MV-4-11 (cell line): Measurements from ENCODE around the gene GPR107.
"Not testable (repeated sequence)": the region's sequence is repeated elsewhere in the genome, so short reads cannot be mapped to it uniquely, and the experiment has no call there.

Source experiments
- DNase-seq: peaks from one replicate; lab custom pipeline; 2025; lab: John Stamatoyannopoulos, UW

Gene GPR107

GRCh38 chr9:130053504-130054324 is at the start of gene GPR107:
GPR107 (plus strand) TSS chr9:130053906; CDS start chr9:130053933, 27 bp downstream.
- DNase-seq: peak; percentile 54

- no peak for DNase-seq
These were observed 49.7 kb upstream of the GPR107 start for GRCh38 chr9:130003943-130004552.

GRCh38 chr9:130006952-130007351 is 46.8 kb upstream of the GPR107 start:
- DNase-seq: not testable (repeated sequence)

DNA sequence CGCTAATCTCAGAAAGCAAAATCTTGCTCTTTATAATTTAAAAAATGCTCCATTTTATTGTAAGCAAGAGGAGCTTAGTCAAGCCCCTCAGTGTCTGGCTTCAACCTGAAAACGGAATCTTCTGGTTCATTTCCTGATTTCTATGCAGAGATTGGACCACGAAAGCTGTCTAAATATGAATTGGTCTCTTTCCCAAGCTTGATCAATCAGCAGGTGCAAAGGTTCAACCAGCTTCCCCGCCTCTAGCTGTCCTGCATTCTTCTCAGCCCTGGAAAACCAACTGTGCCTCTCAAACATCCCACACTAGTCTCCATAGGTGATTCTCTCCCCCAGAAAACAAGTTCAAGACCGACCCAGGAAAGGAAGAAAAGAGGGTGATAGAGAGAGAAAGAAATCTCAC is 45.2 kb upstream of the GPR107 start:
- DNase-seq: no peak

- DNase-seq: not testable (repeated sequence)
These were observed 44.2 kb upstream of the GPR107 start for GRCh38 chr9:130009546-130009945.

DNA sequence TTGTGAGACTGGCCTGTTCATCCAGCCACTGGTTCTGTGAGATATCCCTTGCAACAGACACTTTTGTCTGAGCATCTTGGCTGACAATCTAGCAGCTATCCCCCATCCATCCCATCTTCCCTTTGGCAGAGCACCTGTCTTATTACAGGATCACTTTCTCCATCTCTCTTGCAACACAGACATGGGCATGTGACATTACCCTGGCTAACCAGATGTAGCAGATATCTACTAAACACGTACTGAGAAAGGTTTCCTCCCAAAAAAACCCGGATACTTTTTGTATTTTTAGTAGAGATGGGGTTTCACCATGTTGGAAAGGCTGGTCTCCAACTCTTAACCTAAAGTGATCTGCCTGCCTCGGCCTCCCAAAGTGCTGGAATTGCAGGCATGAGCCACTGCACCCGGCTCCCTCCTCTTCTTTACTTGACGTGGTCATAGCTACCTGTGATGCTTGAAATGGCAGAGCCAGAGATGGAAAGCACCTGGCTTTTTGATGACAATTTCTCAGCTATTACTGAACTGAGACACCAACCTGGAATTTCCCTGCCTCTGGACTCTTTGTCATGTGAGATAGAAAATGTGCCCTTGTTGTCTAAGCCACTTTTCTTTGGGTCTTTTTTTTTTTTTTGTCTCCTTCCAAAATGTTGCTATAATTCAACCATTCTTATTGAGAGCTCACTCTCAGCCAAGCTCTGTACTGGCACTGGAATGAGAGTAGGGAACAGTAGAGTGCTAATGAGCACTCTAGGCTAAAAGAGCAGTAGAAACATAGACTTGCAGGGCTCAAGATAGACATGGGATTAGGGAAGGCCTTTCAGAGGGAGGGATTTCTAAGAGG is 43.3 kb upstream of the GPR107 start:
- DNase-seq: peak; percentile 7

GRCh38 chr9:130013326-130013725 is 40.4 kb upstream of the GPR107 start:
- DNase-seq: no peak

DNA sequence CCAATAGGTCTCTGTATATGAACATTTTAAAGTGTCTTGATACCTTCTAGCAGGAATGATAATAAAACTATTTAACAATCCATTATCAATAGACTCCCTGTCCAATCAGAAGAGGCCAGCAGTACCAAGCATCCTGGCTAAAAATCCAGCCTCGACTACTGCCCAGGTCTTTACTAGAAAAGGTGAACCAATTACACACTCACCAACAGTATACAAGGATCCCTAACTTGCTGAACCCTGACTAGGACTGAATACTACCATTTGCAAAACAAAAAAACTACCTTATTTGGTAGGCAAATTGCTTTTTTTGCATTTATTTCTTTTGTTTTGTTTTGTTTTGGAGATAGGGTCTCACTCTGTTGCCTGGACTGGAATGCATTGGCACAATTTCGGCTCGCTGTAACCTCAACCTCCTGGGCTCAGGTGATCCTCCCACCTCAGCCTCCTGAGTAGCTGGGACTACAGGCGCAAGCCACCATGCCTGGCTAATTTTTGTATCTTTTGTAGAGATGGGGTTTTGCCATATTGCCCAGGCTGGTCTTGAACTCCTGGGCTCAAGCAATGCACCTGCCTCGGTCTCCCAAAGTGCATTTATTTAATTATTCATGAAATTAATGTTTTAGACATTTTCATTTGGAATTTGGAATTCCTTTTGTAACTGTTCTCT is 38.2 kb upstream of the GPR107 start:
- no peak for DNase-seq

DNA sequence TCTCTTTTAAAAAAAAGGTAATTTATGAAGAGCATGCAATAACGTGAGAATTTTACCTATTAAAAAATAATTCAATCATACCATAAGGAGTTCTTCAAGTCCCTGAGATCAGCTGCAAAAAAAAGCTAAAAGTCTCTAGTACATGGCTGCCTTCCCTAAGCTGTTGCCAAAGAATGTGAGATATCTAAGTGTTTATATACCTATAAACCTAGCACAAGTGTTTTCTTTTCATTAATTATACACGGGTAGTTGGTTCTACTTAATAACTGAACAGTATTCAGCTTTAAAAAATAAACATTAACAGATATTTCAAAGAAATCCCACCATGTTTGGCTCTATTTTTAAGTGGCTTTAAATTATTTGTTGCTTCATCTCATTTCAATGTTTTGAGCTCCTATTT is 36.6 kb upstream of the GPR107 start:
- no peak for DNase-seq

GRCh38 chr9:130017510-130017909 is 36.2 kb upstream of the GPR107 start:
- not testable (repeated sequence) for DNase-seq

DNA sequence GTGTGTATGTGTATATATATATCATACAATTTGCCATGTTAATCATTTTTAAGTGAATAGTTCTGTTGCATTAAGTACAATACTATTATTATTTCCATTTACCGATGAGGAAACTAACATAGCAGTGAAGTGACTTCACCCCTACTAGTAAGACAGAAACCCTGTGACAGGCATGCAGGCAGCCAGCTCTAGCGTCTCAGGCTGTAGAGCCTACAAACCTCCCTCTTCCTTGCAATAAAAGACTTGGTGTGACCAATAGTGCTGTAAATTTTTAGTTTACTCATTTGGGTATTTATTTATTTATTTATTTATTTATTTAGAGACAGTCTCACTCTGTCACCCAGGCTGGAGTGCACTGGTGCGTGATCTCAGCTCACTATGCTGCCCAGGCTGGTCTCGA is 35.4 kb upstream of the GPR107 start:
- DNase-seq: no peak

DNA sequence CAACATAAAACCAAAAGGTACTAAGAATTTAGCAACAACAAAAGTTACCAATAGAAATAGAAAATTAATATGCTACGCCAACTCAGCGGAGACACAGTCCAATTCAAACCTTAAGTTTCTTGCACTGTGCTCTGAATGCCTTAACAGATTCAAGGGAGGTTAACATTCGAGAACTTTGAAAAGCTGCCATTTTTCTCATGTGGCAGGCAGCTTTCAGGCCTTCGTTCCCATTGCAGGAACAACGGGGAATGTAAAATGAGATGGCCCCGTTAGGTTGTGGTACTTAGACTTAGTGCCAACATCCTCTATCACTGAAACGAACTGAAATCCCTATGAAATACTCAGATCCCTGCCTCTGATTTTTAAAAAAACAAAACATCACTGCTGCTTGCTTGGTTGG is 33.1 kb upstream of the GPR107 start:
- DNase-seq: no peak

GRCh38 chr9:130021123-130021522 is 32.6 kb upstream of the GPR107 start:
- no peak for DNase-seq

DNA sequence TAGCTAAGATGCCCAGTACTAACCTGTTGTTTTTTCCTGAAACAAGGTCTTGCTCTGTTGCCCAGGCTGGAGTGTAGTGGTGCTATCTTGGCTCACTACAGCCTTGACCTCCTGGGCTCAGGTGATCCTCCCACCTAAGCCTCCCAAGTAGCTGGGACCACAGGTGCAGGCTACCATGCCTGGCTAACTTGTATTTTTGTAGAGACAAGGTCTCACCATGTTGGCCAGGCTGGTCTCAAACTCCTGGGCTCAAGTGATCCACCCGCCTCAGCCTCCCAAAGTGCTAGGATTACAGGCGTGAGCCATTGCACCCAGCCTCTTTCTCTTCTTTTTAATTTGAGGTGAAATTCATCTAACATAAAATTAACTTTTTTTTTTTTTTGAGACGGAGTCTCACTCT is 31.9 kb upstream of the GPR107 start:
- not testable (repeated sequence) for DNase-seq

- no peak for DNase-seq
These were observed 31.1 kb upstream of the GPR107 start for GRCh38 chr9:130022566-130023143.

DNA sequence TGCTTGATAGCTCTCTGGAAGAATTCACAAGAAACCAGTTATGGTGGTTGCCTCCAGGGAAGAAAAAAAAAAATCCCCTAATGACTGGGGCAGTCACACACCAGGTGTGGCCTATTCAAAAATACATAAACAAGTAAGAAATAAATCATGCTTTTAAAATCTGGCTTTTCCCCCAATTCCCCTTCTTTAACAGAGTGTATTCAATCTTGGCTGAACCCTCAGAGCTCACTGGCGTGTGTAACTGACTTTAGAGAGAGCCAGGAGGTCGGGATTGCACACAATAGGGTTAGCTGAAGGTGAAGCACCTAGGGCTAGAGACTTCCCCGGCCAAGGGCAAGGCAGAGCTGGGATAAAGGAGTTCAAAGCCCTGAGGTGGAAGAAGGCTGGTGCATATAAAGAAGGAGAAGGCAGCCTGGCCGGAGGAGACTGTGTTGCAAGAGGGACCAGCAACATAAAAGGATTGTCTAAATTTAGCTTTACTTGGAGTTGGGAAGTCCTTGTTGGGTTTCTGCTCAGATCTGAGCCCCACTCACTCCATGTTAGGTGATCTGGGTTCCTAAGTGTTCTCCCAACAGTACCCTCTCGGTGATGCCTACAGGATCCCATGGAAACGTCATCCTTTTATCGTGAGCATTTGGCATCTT is 30.4 kb upstream of the GPR107 start:
- DNase-seq: no peak

DNA sequence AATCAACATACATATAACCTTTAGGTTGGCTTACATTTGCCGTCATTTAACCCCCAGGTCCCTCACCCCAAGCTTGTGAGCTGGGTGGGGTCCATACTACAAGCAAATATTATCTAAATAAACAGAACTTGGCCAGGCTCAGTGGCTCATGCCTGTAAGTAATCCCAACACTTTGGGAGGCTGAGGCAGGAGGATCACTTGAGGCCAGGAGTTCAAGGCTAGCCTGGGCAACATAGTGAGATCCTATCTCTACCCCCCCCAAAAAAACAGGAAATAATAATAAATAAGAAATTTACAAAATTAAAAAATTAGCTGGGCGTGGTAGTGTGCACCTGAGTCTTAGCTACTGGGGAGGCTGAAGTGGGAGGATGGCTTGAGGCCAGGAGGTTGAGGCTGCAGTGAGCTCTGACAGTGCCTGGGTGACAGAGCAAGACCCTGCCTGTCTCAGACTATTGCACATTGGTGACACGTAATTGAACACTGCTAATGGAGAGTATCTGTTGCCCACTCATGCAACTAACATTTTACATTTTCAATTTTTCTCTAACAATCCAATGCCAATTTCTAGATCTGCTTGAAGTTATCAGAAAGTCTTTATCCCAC is 29.6 kb upstream of the GPR107 start:
- no peak for DNase-seq

GRCh38 chr9:130024597-130024994 is 29.1 kb upstream of the GPR107 start:
- no peak for DNase-seq

DNA sequence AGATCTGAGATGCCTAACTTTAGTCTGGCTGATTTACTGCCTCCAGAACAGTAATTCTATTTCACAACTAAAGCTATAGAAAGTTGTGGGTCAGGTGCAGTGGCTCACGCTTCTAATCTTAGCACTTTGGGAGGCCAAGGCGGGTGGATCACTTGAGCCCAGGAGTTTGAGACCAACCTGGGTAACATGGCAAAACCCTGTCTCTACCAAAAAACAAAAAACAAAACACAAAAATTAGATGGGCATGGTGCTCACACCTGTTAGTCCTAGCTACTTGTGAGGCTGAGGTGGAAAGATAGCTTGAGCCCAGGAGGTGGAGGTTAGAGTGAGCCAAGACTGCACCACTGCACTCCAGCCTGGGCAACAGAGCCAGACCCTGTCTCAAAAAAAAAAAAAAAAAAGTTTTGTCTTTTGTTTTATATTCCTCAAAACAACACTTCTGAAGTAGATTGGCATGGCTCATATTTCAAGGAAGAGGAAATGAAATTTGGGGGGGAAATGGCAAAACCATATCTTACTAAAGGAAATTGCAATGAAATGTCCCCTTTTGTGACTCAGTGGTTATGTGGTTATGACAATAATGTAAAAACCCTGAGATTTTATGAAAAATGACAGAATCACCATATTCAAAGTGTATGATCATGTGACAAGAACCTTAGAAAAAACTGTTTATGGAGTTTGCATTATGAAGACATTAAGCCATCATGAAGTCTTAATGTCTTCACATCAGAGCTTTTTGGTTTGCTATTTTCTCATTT is 26.9 kb upstream of the GPR107 start:
- DNase-seq: peak; percentile 83
